ENCODE results near the gene SLC16A2.

The SLC16A2 gene

GRCh38 chrX:74526764-74527163 is 105.5 kb downstream of the SLC16A2 start:
- no peaks in the 10 kb centered on the region for H3K4me1 ChIP-seq (ENCODE audit: insufficient read depth, low read length)
- H3K9me3 ChIP-seq (ENCODE audit: insufficient read depth, low read depth, low read length): no peaks in the 10 kb centered on the region
- H3K4me3 ChIP-seq (ENCODE audit: low read length): no peak overlapping the region
- no peak overlapping the region for H3K9ac ChIP-seq (ENCODE audit: low read depth, low read length)
- H3K27me3 ChIP-seq (ENCODE audit: insufficient read depth, low read length): no peaks in the 10 kb centered on the region
- H3K36me3 ChIP-seq (ENCODE audit: insufficient read depth, low read depth, low read length): no peaks in the 10 kb centered on the region
- H3K27ac ChIP-seq (ENCODE audit: low read length): no peak overlapping the region

GRCh38 chrX:74527350-74527749 is 106.1 kb downstream of the SLC16A2 start:
- H3K27me3 ChIP-seq (ENCODE audit: insufficient read depth, low read length): no peaks in the 10 kb centered on the region
- H3K36me3 ChIP-seq (ENCODE audit: insufficient read depth, low read depth, low read length): no peaks in the 10 kb centered on the region
- H3K4me1 ChIP-seq (ENCODE audit: insufficient read depth, low read length): no peaks in the 10 kb centered on the region
- H3K27ac ChIP-seq (ENCODE audit: low read length): no peak overlapping the region
- H3K9ac ChIP-seq (ENCODE audit: low read depth, low read length): no peak overlapping the region
- H3K9me3 ChIP-seq (ENCODE audit: insufficient read depth, low read depth, low read length): no peaks in the 10 kb centered on the region
- H3K4me3 ChIP-seq (ENCODE audit: low read length): no peak overlapping the region

DNA sequence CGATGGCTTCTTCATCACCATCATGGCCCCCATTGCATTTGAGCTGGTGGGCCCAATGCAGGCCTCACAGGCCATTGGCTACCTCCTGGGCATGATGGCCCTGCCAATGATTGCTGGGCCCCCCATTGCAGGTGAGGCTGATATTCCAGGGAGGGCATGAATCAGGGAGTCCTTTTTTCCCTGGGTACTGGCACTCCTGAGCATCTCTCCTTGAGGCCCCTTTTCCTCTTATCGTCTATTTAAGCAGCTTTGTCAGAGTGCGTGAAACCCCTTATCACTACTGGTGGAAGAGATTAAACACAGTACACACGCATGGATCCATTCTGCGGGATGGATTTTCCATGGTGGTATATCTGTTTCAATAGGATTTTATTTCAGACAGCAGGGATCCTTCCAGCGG is 108.0 kb downstream of the SLC16A2 start:
- H3K9ac ChIP-seq (ENCODE audit: low read depth, low read length): no peak overlapping the region
- no peak overlapping the region for H3K4me3 ChIP-seq (ENCODE audit: low read length)
- H3K27me3 ChIP-seq (ENCODE audit: insufficient read depth, low read length): no peaks in the 10 kb centered on the region
- H3K9me3 ChIP-seq (ENCODE audit: insufficient read depth, low read depth, low read length): no peaks in the 10 kb centered on the region
- H3K4me1 ChIP-seq (ENCODE audit: insufficient read depth, low read length): no peaks in the 10 kb centered on the region
- H3K36me3 ChIP-seq (ENCODE audit: insufficient read depth, low read depth, low read length): no peaks in the 10 kb centered on the region
- no peak overlapping the region for H3K27ac ChIP-seq (ENCODE audit: low read length)

GRCh38 chrX:74531081-74531480 is 109.8 kb downstream of the SLC16A2 start:
- H3K4me3 ChIP-seq (ENCODE audit: low read length): no peak overlapping the region
- H3K4me1 ChIP-seq (ENCODE audit: insufficient read depth, low read length): no peaks in the 10 kb centered on the region
- no peak overlapping the region for H3K9ac ChIP-seq (ENCODE audit: low read depth, low read length)
- H3K27ac ChIP-seq (ENCODE audit: low read length): no peak overlapping the region
- no peaks in the 10 kb centered on the region for H3K27me3 ChIP-seq (ENCODE audit: insufficient read depth, low read length)
- no peaks in the 10 kb centered on the region for H3K36me3 ChIP-seq (ENCODE audit: insufficient read depth, low read depth, low read length)
- H3K9me3 ChIP-seq (ENCODE audit: insufficient read depth, low read depth, low read length): no peaks in the 10 kb centered on the region

DNA sequence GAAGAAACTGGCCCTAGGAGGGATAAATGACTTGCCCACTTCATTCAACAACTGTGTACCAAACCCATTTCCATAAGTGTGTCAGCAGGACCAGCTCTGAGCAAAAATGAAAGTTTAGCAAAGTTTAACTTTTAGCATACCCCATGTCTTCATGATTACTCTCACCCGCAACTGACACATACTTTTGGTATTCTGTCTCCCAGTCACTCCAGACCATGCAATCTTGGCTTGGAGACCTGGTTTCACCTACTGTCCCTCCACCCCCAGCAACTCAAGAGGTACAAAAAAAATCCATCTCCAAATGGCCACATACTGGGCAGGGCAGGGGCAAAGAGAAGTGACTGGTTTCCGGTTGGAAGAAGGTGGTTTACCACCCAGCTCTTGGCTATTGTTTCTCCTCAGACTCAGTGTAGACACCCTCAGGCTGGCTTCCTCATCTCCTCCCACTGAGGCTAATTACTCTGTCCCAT is 113.3 kb downstream of the SLC16A2 start:
- no peaks in the 10 kb centered on the region for H3K4me1 ChIP-seq (ENCODE audit: insufficient read depth, low read length)
- no peaks in the 10 kb centered on the region for H3K9me3 ChIP-seq (ENCODE audit: insufficient read depth, low read depth, low read length)
- H3K27ac ChIP-seq (ENCODE audit: low read length): no peak overlapping the region
- no peak overlapping the region for H3K4me3 ChIP-seq (ENCODE audit: low read length)
- no peaks in the 10 kb centered on the region for H3K36me3 ChIP-seq (ENCODE audit: insufficient read depth, low read depth, low read length)
- no peak overlapping the region for H3K9ac ChIP-seq (ENCODE audit: low read depth, low read length)
- peaks cover 15% of the 10 kb centered on the region for H3K27me3 ChIP-seq (ENCODE audit: insufficient read depth, low read length)

- H3K9ac ChIP-seq (ENCODE audit: low read depth, low read length): no peak overlapping the region
- H3K4me3 ChIP-seq (ENCODE audit: low read length): no peak overlapping the region
- no peak overlapping the region for H3K27ac ChIP-seq (ENCODE audit: low read length)
- no peaks in the 10 kb centered on the region for H3K9me3 ChIP-seq (ENCODE audit: insufficient read depth, low read depth, low read length)
- H3K27me3 ChIP-seq (ENCODE audit: insufficient read depth, low read length): peaks cover 15% of the 10 kb centered on the region
- no peaks in the 10 kb centered on the region for H3K36me3 ChIP-seq (ENCODE audit: insufficient read depth, low read depth, low read length)
- H3K4me1 ChIP-seq (ENCODE audit: insufficient read depth, low read length): no peaks in the 10 kb centered on the region
Measured at GRCh38 chrX:74535086-74535407, 113.8 kb downstream of the SLC16A2 start.

GRCh38 chrX:74535408-74536151 is 114.3 kb downstream of the SLC16A2 start:
- Histone ChIP-seq H3K36me3 (ENCODE audit: insufficient read depth, low read depth, low read length) (no peaks in the 10 kb centered on the region), H3K9me3 (ENCODE audit: insufficient read depth, low read depth, low read length) (no peaks in the 10 kb centered on the region), H3K4me1 (ENCODE audit: insufficient read depth, low read length) (no peaks in the 10 kb centered on the region), H3K27ac (ENCODE audit: low read length) (no peak overlapping the region), H3K27me3 (ENCODE audit: insufficient read depth, low read length) (peaks cover 15% of the 10 kb centered on the region), H3K9ac (ENCODE audit: low read depth, low read length) (no peak overlapping the region), H3K4me3 (ENCODE audit: low read length) (peak overlapping the region; percentile 64)

- no peaks in the 10 kb centered on the region for H3K4me1 ChIP-seq (ENCODE audit: insufficient read depth, low read length)
- H3K36me3 ChIP-seq (ENCODE audit: insufficient read depth, low read depth, low read length): no peaks in the 10 kb centered on the region
- H3K9ac ChIP-seq (ENCODE audit: low read depth, low read length): peak overlapping the region; percentile 15; the same call in 1 of the 2 replicates
- no peak overlapping the region for H3K27ac ChIP-seq (ENCODE audit: low read length)
- H3K27me3 ChIP-seq (ENCODE audit: insufficient read depth, low read length): peaks cover 15% of the 10 kb centered on the region
- H3K4me3 ChIP-seq (ENCODE audit: low read length): peak overlapping the region; percentile 64
- no peaks in the 10 kb centered on the region for H3K9me3 ChIP-seq (ENCODE audit: insufficient read depth, low read depth, low read length)
Measured at GRCh38 chrX:74536152-74536831, 115.0 kb downstream of the SLC16A2 start.

DNA sequence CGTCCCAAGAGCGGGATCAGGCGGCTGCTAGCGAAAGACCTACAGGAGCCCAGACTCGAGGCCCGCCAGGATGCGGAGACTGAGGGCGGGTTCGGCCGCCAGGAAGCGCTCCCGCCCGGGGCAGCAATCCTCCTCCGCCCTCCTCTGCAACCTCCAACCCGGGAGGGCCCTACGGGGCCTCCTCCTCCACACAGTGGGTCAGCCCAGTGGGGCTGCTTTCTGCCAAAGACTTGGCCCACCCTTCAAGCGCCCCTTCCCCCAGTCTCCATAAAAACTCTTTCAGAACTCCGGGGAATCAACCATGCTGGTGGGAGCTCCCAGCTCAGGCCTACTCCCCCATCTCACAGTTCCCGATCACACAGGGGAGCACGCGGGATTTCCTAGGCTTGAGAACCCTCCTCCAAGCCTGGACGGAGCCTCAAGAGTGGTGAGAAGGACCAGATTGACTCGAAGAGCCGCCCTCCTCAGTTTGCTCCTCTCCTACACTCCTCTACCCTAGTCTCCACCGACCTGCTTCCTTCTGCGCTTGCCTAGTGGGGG is 115.6 kb downstream of the SLC16A2 start:
- Histone ChIP-seq H3K27ac (ENCODE audit: low read length) (no peak overlapping the region), H3K4me1 (ENCODE audit: insufficient read depth, low read length) (no peaks in the 10 kb centered on the region), H3K4me3 (ENCODE audit: low read length) (peak overlapping the region; percentile 64; the same call in 1 of the 2 replicates), H3K9me3 (ENCODE audit: insufficient read depth, low read depth, low read length) (no peaks in the 10 kb centered on the region), H3K9ac (ENCODE audit: low read depth, low read length) (peak overlapping the region; percentile 15; the same call in 1 of the 2 replicates), H3K36me3 (ENCODE audit: insufficient read depth, low read depth, low read length) (no peaks in the 10 kb centered on the region), H3K27me3 (ENCODE audit: insufficient read depth, low read length) (peaks cover 15% of the 10 kb centered on the region)

GRCh38 chrX:74540635-74541249 is 119.4 kb downstream of the SLC16A2 start:
- Histone ChIP-seq H3K4me3 (ENCODE audit: low read length) (no peak overlapping the region), H3K27ac (ENCODE audit: low read length) (no peak overlapping the region), H3K27me3 (ENCODE audit: insufficient read depth, low read length) (peaks cover 15% of the 10 kb centered on the region), H3K9me3 (ENCODE audit: insufficient read depth, low read depth, low read length) (no peaks in the 10 kb centered on the region), H3K9ac (ENCODE audit: low read depth, low read length) (no peak overlapping the region), H3K4me1 (ENCODE audit: insufficient read depth, low read length) (no peaks in the 10 kb centered on the region), H3K36me3 (ENCODE audit: insufficient read depth, low read depth, low read length) (no peaks in the 10 kb centered on the region)

GRCh38 chrX:74545880-74546523 is 124.7 kb downstream of the SLC16A2 start:
- Histone ChIP-seq H3K27ac (ENCODE audit: low read length) (no peak overlapping the region), H3K4me1 (ENCODE audit: insufficient read depth, low read length) (peaks cover 3% of the 10 kb centered on the region; the same call in 1 of the 2 replicates)

More at GRCh38 chrX:74545880-74546523, 124.7 kb downstream of the SLC16A2 start:
- H3K27me3 ChIP-seq (ENCODE audit: insufficient read depth, low read length): no peaks in the 10 kb centered on the region; the same call in 1 of the 2 replicates
- H3K9ac ChIP-seq (ENCODE audit: low read depth, low read length): no peak overlapping the region
- no peak overlapping the region for H3K4me3 ChIP-seq (ENCODE audit: low read length)
- no peaks in the 10 kb centered on the region for H3K9me3 ChIP-seq (ENCODE audit: insufficient read depth, low read depth, low read length)
- H3K36me3 ChIP-seq (ENCODE audit: insufficient read depth, low read depth, low read length): no peaks in the 10 kb centered on the region

Data from iPS-20b (cell line).